Erythroblast (primary cell): ENCODE measurements around the gene SCNN1B.

Experiments used
- GATA1 ChIP-seq: IDR thresholded peaks from 2 replicates; pipeline ENCODE4 v1.6.1; 2011; ENCODE audit warnings: low read depth, mild to moderate bottlenecking, control low read depth, low read length, moderate library complexity
- POLR2A ChIP-seq: IDR thresholded peaks from 2 replicates; pipeline ENCODE4 v1.6.1; 2011; ENCODE audit warnings: mild to moderate bottlenecking, low read length

DNA sequence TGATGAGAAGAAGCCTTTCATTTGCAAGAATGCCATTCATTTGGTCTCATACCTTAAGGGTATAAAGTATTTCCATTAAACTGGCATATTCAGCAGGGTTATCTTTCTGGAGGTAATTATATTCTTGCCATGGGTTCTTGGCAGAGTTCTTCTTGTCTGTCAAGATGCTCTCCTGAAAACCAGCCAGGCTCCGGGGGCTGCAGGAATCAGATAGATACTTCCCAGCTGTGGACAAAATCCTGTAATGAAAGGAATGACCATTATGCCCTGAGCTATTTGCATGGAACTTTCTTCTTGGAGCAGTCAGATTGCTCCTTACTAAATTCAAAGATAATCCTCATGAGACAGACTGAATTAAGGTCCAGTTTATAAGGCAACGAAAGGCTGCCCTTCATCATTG, 103.9 kb downstream of the SCNN1B start:
- TF ChIP-seq POLR2A (no peak), GATA1 (no peak)
